HG02884 (cell line): ENCODE data around the gene PUS1.

Experiments
- ATAC-seq: cut with Tn5 transposase; IDR thresholded peaks from one replicate; pipeline ENCODE4 v1.9.1; 2021; ENCODE audit warnings: mild to moderate bottlenecking, moderate library complexity; ENCODE audit not compliant: unreplicated experiment

The PUS1 gene

GRCh38 chr12:131902332-131903241, 26.5 kb upstream of the PUS1 start:
- ATAC-seq: no peak

- ATAC-seq: no peak
Measured at GRCh38 chr12:131903270-131904255, 25.5 kb upstream of the PUS1 start.

GRCh38 chr12:131904346-131904745, 24.7 kb upstream of the PUS1 start:
- no peak for ATAC-seq

- no peak for ATAC-seq
Measured at GRCh38 chr12:131905081-131905629, 23.9 kb upstream of the PUS1 start.

- no peak for ATAC-seq
Measured at GRCh38 chr12:131905630-131906091, 23.4 kb upstream of the PUS1 start.

GRCh38 chr12:131907379-131908091, 21.5 kb upstream of the PUS1 start:
- no peak for ATAC-seq

GRCh38 chr12:131908092-131909080, 20.7 kb upstream of the PUS1 start:
- ATAC-seq: no peak

- ATAC-seq: no peak
Measured at GRCh38 chr12:131909081-131909751, 19.9 kb upstream of the PUS1 start.

GRCh38 chr12:131909752-131910219, 19.3 kb upstream of the PUS1 start:
- no peak for ATAC-seq

- no peak for ATAC-seq
Measured at GRCh38 chr12:131910302-131911027, 18.6 kb upstream of the PUS1 start.

GRCh38 chr12:131911028-131911650, 17.9 kb upstream of the PUS1 start:
- ATAC-seq: no peak

GRCh38 chr12:131911851-131912477, 17.1 kb upstream of the PUS1 start:
- no peak for ATAC-seq

- no peak for ATAC-seq
Measured at GRCh38 chr12:131912518-131913274, 16.4 kb upstream of the PUS1 start.

- no peak for ATAC-seq
Measured at GRCh38 chr12:131913666-131914065, 15.4 kb upstream of the PUS1 start.

- ATAC-seq: no peak
Measured at GRCh38 chr12:131914179-131914702, 14.8 kb upstream of the PUS1 start.
